Osteocyte (in vitro differentiated cells): ENCODE results near the gene SMIM23. TPM values are rescaled to one million over a fixed set of nuclear protein-coding genes. Genes with fewer than 3 reads are reported as not detected.

ENCODE experiments used
- DNase-seq: peaks from one replicate; pipeline ENCODE4 v3.0.0; 2021; ENCODE audit warnings: mixed read lengths; ENCODE audit not compliant: unreplicated experiment; ENCODE audit errors: extremely low spot score
- H3K27ac Mint-ChIP-seq: one replicate; pipeline ENCODE4 v1.8.0; 2021; ENCODE audit warnings: mild to moderate bottlenecking, mixed read lengths; ENCODE audit not compliant: unreplicated experiment
- H3K27me3 Mint-ChIP-seq: one replicate; pipeline ENCODE4 v1.8.0; 2021; ENCODE audit warnings: mixed read lengths; ENCODE audit not compliant: unreplicated experiment
- H3K36me3 Mint-ChIP-seq: one replicate; pipeline ENCODE4 v1.8.0; 2021; ENCODE audit warnings: mixed read lengths; ENCODE audit not compliant: unreplicated experiment
- H3K4me1 Mint-ChIP-seq: one replicate; pipeline ENCODE4 v1.8.0; 2021; ENCODE audit warnings: mixed read lengths; ENCODE audit not compliant: unreplicated experiment
- H3K4me3 Mint-ChIP-seq: one replicate; pipeline ENCODE4 v1.8.0; 2021; ENCODE audit warnings: mild to moderate bottlenecking, moderate library complexity, mixed read lengths; ENCODE audit not compliant: unreplicated experiment
- H3K9me3 Mint-ChIP-seq: one replicate; pipeline ENCODE4 v1.8.0; 2021; ENCODE audit warnings: mixed read lengths; ENCODE audit not compliant: unreplicated experiment
- CTCF ChIP-seq: fragments of 200-600 bp; sonication (generic); IDR thresholded peaks from 2 replicates; pipeline ENCODE4 v1.5.0; 2021; ENCODE audit warnings: antibody characterized with exemption, mild to moderate bottlenecking, moderate library complexity
- total RNA-seq: library from RNA; stranded (reverse); gene quantifications from 2 replicates; pipeline ENCODE4 v1.2.1, GENCODE V29; 2021

SMIM23 gene
- total RNA-seq, 1 donor from 2014 or later = not detected

DNA sequence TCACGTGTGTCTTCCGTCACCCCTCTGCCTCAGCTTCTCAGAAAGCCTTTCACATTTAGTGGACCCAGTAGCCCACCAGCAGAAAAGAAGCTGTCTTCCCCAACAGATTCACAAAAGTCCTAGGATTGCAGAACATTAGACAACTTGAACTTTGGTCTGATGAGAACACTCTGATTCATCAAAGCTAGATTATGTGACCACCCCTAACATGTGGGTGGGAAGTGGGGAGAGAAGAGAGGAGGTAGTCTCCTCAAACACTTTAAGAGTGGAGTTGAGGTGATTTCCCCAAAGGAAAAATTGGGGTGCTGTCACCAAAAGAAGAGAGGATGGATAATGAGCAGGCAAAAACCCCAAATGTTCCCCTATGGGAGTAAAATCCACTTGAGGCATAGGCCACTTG lies 41.4 kb upstream of the SMIM23 start:
- no peak overlapping the region for H3K4me3 Mint-ChIP-seq
- DNase-seq = no peak
- peaks cover 16% of the 10 kb centered on the region for H3K27me3 Mint-ChIP-seq
- no peak for TF ChIP-seq CTCF
- H3K9me3 Mint-ChIP-seq = no peaks in the 10 kb centered on the region
- H3K4me1 Mint-ChIP-seq = no peaks in the 10 kb centered on the region
- no peaks in the 10 kb centered on the region for H3K36me3 Mint-ChIP-seq
- H3K27ac Mint-ChIP-seq = no peak overlapping the region

DNA sequence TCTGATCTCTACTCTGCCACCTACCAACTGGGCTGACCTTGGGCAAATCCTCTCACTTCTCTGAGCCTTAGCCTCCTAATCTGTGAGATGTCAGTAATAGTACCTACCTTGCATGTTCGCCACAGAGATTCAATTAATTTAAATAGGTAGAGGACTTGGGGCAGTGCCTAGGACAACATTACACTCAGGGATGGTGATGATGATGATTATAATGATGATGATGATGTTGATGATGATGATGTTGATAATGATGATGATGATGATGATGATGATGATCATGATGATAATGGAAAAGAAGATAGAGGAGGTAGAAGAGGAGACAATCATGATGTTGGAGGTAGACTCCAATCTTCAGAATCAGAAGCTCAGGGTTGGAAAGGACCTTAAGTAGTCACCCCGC lies 40.7 kb upstream of the SMIM23 start:
- TF ChIP-seq CTCF = no peak
- Mint-ChIP-seq H3K36me3 (no peaks in the 10 kb centered on the region), H3K9me3 (no peaks in the 10 kb centered on the region), H3K27me3 (peaks cover 11% of the 10 kb centered on the region), H3K4me3 (no peak overlapping the region), H3K27ac (no peak overlapping the region), H3K4me1 (no peaks in the 10 kb centered on the region)
- no peak for DNase-seq

- TF ChIP-seq CTCF = no peak
- no peak for DNase-seq
- Mint-ChIP-seq H3K36me3 (no peaks in the 10 kb centered on the region), H3K9me3 (no peaks in the 10 kb centered on the region), H3K4me1 (no peaks in the 10 kb centered on the region), H3K4me3 (no peak overlapping the region), H3K27ac (no peak overlapping the region), H3K27me3 (peaks cover 11% of the 10 kb centered on the region)
Observed at GRCh38 chr5:171745602-171746001, 40.0 kb upstream of the SMIM23 start.

DNA sequence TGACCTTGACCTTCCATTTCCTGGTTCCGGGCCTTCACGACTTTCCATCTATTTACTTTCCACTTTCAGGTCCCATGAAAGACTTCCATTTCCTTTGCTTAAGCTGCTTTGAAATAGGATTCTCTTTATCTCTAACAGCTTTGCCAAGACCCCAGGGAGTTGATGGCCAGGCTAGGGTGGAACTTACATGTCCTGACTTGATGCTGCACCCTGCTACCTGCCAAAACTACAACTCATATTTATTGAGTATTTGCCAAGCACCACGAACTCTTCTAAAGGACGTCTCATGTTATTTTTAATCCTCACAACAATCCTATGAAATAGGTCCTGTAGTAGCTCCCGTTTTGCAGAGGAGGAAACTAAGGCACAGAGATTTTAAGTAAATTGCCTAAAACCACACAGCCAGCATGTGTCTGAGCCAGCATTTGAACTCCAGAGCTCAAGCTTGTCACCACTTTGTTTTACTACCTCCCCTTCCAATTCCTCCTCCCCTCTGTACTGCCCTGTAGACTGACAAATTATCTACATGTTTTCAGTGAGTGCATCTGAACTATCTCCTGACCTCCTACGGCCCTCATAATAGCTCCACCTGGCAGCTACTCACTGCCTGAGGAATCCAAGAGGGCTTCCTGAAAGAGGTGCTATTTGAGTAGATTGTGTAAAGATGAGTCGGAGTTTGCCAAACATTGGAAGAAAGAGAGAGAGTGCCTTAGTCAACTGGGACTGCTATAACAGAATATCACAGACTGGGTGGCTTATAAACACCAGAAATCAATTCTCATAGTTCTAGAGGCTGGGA lies 38.4 kb upstream of the SMIM23 start:
- H3K4me3 Mint-ChIP-seq = no peak overlapping the region
- H3K27me3 Mint-ChIP-seq = peaks cover 11% of the 10 kb centered on the region
- H3K27ac Mint-ChIP-seq = no peak overlapping the region
- H3K4me1 Mint-ChIP-seq = no peaks in the 10 kb centered on the region
- H3K9me3 Mint-ChIP-seq = no peaks in the 10 kb centered on the region
- no peak for TF ChIP-seq CTCF
- DNase-seq = no peak
- no peaks in the 10 kb centered on the region for H3K36me3 Mint-ChIP-seq

GRCh38 chr5:171748720-171749119 lies 36.9 kb upstream of the SMIM23 start:
- Mint-ChIP-seq H3K4me1 (no peaks in the 10 kb centered on the region), H3K9me3 (no peaks in the 10 kb centered on the region), H3K36me3 (no peaks in the 10 kb centered on the region), H3K27ac (no peak overlapping the region), H3K4me3 (no peak overlapping the region), H3K27me3 (peaks cover 11% of the 10 kb centered on the region)
- DNase-seq = no peak
- TF ChIP-seq CTCF = no peak
